GM21526 (cell line): ENCODE data around the gene TPSB2.
"Not testable (repeated sequence)": the region's sequence is repeated elsewhere in the genome, so short reads cannot be mapped to it uniquely, and the experiment has no call there.

Experiments
- ATAC-seq: cut with Tn5 transposase; IDR thresholded peaks from one replicate; pipeline ENCODE4 v1.9.1; 2021; ENCODE audit warnings: moderate library complexity; ENCODE audit not compliant: unreplicated experiment, low FRiP score

The TPSB2 gene

GRCh38 chr16:1209081-1209480 is 20.9 kb downstream of the TPSB2 start:
- no peak for ATAC-seq

- no peak for ATAC-seq
Observed at GRCh38 chr16:1208239-1208830, 21.6 kb downstream of the TPSB2 start.

GRCh38 chr16:1206786-1207185 is 23.2 kb downstream of the TPSB2 start:
- ATAC-seq = no peak

DNA sequence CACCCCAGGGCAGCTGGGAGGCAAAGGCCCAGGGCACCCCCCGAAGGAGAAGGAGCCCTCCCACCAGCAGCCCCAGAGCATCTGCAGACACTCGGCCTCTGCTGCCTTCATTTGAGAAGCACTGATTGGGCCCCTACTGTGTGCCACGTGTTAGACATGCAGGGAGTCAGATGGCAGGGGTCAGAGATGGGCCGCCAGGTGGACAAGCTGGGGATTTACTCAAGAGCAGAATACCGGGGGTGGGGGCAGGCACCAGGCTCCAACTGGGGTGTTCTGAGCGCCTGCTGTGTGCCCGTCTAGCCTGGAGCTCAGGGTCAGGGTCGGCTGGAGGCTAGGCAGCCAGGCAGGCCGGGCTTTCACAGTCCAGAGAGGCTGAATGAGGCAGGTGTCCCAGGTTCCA is 23.7 kb downstream of the TPSB2 start:
- ATAC-seq = no peak

DNA sequence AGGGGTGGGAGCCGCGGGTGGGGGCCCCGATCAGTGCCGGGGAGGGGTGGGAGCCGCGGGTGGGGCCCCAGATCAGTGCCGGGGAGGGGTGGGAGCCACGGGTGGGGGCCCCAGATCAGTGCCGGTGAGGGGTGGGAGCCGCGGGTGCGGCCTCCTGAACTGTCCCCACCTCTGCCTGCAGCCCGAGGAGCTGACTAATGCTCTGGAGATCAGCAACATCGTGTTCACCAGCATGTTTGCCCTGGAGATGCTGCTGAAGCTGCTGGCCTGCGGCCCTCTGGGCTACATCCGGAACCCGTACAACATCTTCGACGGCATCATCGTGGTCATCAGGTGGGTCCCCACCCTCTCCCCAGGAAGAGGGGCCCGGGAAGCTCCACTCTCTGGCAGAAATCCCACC is 25.1 kb downstream of the TPSB2 start:
- ATAC-seq = no peak

DNA sequence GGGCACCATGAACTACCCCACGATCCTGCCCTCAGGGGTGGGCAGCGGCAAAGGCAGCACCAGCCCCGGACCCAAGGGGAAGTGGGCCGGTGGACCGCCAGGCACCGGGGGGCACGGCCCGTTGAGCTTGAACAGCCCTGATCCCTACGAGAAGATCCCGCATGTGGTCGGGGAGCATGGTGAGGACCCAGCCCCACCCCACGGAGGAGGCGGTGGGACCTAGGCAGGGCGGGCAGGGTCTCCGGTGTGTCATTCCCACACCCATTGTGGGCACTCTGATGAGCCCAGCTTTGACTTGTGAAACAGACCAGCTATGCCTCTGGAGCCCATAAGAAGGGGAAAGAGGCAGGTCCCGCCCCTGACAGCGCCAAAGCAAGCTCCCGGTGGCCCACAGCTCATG is 27.7 kb downstream of the TPSB2 start:
- no peak for ATAC-seq

DNA sequence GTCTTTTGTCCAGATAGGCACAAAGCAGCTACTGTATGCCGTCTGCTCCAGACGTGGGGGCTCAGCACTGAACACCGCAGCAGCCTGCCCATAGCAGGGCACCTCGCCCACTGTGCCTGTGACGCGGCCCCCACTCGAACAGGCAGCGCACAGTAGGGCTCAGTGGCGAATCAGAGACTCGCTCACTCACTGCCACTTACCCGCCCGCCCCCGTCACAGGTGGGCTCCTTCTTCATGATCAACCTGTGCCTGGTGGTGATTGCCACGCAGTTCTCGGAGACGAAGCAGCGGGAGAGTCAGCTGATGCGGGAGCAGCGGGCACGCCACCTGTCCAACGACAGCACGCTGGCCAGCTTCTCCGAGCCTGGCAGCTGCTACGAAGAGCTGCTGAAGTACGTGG is 28.5 kb downstream of the TPSB2 start:
- ATAC-seq = no peak

GRCh38 chr16:1200014-1200627 is 29.9 kb downstream of the TPSB2 start:
- ATAC-seq = no peak

- no peak for ATAC-seq
Observed at GRCh38 chr16:1199347-1200013, 30.5 kb downstream of the TPSB2 start.

DNA sequence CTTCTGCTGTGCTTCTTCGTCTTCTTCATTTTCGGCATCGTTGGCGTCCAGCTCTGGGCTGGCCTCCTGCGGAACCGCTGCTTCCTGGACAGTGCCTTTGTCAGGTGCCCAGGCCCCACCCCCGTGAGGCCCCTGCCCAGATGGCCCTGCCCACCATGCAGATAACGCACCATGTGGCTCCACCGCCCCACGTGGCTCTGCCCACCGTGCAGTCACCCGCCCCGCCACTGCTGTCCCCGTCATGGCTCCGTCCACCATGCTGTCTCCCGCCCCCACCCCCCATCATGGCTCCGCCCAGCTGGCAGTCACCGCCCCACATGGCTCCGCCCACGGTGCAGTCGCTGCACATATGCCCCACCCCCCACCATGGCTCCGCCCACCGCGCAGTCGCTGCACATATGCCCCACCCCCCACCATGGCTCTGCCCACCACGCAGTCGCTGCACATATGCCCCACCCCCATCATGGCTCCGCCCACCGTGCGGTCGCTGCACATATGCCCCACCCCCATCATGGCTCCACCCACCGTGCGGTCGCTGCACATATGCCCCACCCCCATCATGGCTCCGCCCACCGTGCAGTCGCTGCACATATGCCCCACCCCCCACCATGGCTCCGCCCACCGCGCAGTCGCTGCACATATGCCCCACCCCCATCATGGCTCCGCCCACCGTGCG is 31.2 kb downstream of the TPSB2 start:
- ATAC-seq = not testable (repeated sequence)

DNA sequence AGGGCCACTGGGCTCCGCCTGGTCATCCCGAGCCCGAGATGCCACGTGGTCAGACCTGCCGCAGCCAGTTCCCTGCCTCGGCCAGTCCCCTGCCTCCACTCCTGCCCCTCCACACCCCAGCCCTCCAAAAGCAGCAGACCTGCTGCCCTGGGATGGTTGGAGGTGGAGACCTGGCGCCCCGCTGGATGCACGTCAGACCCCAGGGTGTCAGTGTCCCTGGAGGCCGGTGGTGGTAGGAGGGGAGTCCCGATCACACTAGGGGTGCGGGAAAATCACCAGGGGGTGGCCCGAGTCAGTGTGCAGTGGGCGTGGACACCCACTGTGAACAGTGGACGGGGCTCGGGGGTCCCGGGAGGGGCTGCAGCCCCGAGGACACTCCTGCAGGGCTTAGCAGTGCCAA is 31.8 kb downstream of the TPSB2 start:
- no peak for ATAC-seq

GRCh38 chr16:1197237-1197866 is 32.6 kb downstream of the TPSB2 start:
- no peak for ATAC-seq

GRCh38 chr16:1196494-1196893 is 33.5 kb downstream of the TPSB2 start:
- ATAC-seq = no peak

DNA sequence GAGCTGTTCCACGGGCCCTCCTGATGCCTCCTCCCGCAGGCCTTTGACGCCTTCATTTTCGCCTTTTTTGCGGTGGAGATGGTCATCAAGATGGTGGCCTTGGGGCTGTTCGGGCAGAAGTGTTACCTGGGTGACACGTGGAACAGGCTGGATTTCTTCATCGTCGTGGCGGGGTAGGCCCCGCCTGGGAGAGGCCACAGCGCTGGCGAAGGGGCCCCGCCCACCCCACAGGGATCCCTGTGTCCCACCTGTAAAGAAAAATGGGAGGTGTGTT is 34.7 kb downstream of the TPSB2 start:
- ATAC-seq = no peak

DNA sequence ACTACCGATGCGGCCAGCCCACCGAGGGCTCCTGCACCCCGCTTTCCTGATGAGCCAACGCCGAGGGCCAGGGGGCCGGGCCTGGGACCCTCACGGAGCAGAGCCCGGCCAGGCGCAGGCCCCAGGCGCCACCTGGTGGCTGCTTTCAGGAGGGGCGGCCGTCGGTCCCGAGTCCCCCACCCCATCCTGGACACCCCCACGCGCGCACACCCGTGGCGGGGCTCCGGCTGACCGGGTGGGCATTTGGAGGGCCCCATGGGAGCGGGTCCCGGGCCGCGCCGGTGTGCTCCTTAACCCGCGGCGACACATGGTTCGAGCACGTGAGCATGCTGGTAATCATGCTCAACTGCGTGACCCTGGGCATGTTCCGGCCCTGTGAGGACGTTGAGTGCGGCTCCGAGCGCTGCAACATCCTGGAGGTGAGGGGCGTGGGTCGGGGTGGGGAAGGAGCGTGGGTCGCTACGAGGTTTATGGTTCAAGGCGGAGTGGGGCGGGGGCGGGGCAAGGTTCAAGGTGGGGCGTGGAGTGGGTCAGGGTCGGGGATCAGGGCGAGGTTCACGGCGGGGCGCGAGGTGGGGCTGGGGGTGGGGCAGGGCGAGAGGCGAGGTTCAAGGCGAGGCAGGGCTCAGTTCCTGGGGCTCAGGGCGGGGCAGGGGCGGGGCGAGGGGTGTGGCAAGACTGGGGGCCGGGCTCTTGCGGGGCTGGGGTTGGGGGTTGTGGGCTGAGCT is 35.2 kb downstream of the TPSB2 start:
- ATAC-seq = no peak

GRCh38 chr16:1193825-1194581 is 36.0 kb downstream of the TPSB2 start:
- ATAC-seq = no peak

DNA sequence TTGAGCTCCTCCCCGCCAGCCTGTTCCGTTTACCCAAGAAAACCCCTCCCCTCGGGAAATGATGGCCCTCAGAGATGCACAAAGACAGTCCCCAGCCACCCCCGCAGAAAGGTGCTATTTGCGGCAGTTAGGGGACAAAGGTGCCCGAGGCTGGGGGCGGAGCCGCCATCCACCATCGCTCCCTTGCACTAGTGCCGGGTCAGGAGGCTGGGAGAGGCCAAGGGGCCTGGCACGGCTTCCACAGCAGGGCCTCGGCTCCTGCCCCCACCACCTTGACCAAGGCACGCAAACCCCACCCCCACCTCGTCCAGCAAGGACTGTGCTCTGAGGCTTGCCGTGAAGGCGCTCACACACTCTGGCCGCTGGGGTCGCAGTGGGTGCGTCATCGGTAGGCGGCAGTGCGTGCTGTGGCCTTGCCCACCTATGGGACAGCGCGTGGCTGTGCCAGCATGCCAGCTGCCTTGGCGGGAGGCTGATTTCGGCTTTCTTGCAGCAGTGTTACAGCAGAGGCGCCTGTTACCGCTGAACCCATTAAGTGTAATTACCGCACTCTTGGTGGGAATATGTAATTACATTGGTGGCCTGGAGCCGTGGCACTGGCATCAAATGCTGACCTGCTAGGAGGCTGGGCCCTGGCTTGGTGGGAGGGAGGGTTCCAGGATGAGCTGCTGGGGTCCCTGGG is 36.7 kb downstream of the TPSB2 start:
- no peak for ATAC-seq

GRCh38 chr16:1192384-1193073 is 37.5 kb downstream of the TPSB2 start:
- ATAC-seq = no peak

GRCh38 chr16:1190789-1191188 is 39.2 kb downstream of the TPSB2 start:
- not testable (repeated sequence) for ATAC-seq
